Osteocyte (in vitro differentiated cells): ENCODE data around the gene PRUNE1. TPM values are rescaled to one million over a fixed set of nuclear protein-coding genes. Genes with fewer than 3 reads are reported as not detected.

Experiments
- DNase-seq: peaks from one replicate; pipeline ENCODE4 v3.0.0; 2021; ENCODE audit warnings: mixed read lengths; ENCODE audit not compliant: unreplicated experiment; ENCODE audit errors: extremely low spot score
- H3K27ac Mint-ChIP-seq: one replicate; pipeline ENCODE4 v1.8.0; 2021; ENCODE audit warnings: mild to moderate bottlenecking, mixed read lengths; ENCODE audit not compliant: unreplicated experiment
- H3K27me3 Mint-ChIP-seq: one replicate; pipeline ENCODE4 v1.8.0; 2021; ENCODE audit warnings: mixed read lengths; ENCODE audit not compliant: unreplicated experiment
- H3K36me3 Mint-ChIP-seq: one replicate; pipeline ENCODE4 v1.8.0; 2021; ENCODE audit warnings: mixed read lengths; ENCODE audit not compliant: unreplicated experiment
- H3K4me1 Mint-ChIP-seq: one replicate; pipeline ENCODE4 v1.8.0; 2021; ENCODE audit warnings: mixed read lengths; ENCODE audit not compliant: unreplicated experiment
- H3K4me3 Mint-ChIP-seq: one replicate; pipeline ENCODE4 v1.8.0; 2021; ENCODE audit warnings: mild to moderate bottlenecking, moderate library complexity, mixed read lengths; ENCODE audit not compliant: unreplicated experiment
- H3K9me3 Mint-ChIP-seq: one replicate; pipeline ENCODE4 v1.8.0; 2021; ENCODE audit warnings: mixed read lengths; ENCODE audit not compliant: unreplicated experiment
- total RNA-seq: library from RNA; stranded (reverse); gene quantifications from 2 replicates; pipeline ENCODE4 v1.2.1, GENCODE V29; 2021
- TF ChIP-seq, protein P1 (sequence below): fragments of 200-600 bp; sonication (generic); IDR thresholded peaks from 2 replicates; pipeline ENCODE4 v1.5.0; 2021; ENCODE audit warnings: antibody characterized with exemption, mild to moderate bottlenecking, moderate library complexity

Gene PRUNE1
- total RNA-seq, 1 donor from 2014 or later, result 18.2 TPM

DNA sequence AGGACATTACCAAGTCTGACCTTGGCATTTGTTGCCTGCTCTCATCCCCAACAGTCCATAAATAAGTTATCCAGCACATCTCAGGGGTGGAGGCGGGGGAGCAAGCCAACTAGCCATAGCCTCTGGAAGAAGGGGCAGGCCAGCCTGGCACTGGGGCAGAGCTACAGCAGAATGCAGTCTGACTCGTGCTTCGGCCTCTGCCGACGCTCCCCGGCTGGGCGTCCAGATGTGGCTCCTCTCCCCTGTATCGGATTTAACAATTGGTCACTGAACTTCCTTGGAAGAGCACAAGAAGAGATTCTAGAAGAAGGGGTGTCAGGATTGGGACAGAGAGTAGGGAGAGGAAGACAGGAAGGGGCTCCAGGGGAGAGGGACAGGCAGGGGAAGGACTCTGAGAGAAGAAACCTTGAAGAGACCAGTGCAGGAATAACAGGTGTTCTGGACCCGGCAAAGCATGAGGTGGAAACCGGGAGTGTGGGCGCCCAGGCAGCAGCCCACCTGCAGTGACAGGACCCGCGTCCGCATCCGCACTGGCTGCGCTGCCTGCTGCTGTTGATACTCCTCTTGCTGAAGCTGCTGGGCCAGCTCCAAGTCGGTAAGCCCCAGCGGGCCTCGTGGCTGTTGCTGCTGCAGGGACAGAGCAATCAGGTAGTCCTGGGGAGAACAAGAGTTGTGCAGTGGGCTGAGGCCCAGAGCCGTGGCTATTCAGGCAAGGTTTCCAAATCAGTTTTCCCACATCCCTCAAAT is 10.9 kb upstream of the PRUNE1 start:
- no peaks in the 10 kb centered on the region for H3K9me3 Mint-ChIP-seq
- no peak overlapping the region for H3K27ac Mint-ChIP-seq
- peaks cover 4% of the 10 kb centered on the region for H3K4me1 Mint-ChIP-seq
- no peak overlapping the region for H3K4me3 Mint-ChIP-seq
- DNase-seq, result no peak
- no peaks in the 10 kb centered on the region for H3K27me3 Mint-ChIP-seq
- TF ChIP-seq, protein P1, sequence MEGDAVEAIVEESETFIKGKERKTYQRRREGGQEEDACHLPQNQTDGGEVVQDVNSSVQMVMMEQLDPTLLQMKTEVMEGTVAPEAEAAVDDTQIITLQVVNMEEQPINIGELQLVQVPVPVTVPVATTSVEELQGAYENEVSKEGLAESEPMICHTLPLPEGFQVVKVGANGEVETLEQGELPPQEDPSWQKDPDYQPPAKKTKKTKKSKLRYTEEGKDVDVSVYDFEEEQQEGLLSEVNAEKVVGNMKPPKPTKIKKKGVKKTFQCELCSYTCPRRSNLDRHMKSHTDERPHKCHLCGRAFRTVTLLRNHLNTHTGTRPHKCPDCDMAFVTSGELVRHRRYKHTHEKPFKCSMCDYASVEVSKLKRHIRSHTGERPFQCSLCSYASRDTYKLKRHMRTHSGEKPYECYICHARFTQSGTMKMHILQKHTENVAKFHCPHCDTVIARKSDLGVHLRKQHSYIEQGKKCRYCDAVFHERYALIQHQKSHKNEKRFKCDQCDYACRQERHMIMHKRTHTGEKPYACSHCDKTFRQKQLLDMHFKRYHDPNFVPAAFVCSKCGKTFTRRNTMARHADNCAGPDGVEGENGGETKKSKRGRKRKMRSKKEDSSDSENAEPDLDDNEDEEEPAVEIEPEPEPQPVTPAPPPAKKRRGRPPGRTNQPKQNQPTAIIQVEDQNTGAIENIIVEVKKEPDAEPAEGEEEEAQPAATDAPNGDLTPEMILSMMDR, result no peak
- peaks cover 17% of the 10 kb centered on the region for H3K36me3 Mint-ChIP-seq

DNA sequence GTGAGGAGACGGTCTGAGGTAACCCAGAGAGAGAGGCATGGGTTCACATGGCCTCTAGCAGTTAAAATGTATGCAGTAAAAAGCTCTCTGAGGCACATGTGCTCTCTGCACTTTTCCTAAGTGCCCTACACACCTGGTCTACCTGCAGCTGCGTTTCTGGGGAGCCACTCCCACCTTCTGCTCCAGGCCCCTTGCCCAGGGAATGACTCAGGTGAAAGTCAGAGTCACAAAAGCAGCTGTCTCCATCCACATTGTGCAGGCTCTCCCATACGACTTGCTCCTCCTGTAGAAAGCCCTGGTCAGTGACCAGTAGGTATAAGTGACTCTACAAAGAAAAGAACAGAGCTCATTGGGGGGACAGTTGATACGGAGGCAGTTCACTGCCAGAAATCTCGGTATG is 10.3 kb upstream of the PRUNE1 start:
- no peaks in the 10 kb centered on the region for H3K9me3 Mint-ChIP-seq
- peaks cover 21% of the 10 kb centered on the region for H3K36me3 Mint-ChIP-seq
- no peaks in the 10 kb centered on the region for H3K27me3 Mint-ChIP-seq
- H3K27ac Mint-ChIP-seq, result no peak overlapping the region
- TF ChIP-seq, protein P1, result no peak
- DNase-seq, result no peak
- peaks cover 9% of the 10 kb centered on the region for H3K4me1 Mint-ChIP-seq
- no peak overlapping the region for H3K4me3 Mint-ChIP-seq

DNA sequence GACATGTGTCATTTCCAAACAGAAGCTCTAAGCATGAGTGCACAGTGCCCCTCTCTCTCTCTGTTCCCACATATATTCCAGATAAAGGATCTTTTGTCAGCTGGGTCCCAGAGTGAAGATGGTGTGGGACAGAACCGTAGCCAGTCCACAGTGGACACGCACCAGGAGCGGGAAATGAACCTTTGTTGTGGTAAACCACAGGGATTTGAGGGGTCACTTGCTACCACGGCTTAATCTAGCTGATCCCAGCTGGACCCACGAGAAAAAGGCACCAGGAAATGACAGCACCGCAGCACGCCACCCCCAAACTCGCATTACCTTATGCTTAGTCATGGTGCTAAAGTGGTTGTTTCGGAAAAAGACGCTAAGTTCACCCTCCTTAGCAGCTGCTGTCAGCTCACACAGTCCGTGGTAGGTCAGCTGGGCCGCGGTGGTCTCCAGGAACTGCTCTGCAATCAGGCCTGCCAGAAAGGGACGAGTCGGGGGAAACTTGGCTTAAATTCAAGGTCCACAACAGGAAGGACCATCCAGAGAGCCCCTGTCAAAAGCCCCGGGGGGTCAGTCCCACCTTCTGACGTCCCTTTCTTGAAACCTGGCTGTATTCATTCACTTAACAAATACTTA is 9.1 kb upstream of the PRUNE1 start:
- H3K9me3 Mint-ChIP-seq, result no peaks in the 10 kb centered on the region
- no peak overlapping the region for H3K4me3 Mint-ChIP-seq
- DNase-seq, result no peak
- H3K4me1 Mint-ChIP-seq, result peaks cover 14% of the 10 kb centered on the region
- H3K27ac Mint-ChIP-seq, result no peak overlapping the region
- TF ChIP-seq, protein P1, result no peak
- peaks cover 21% of the 10 kb centered on the region for H3K36me3 Mint-ChIP-seq
- no peaks in the 10 kb centered on the region for H3K27me3 Mint-ChIP-seq

GRCh38 chr1:150999926-151000325 is 8.3 kb upstream of the PRUNE1 start:
- Mint-ChIP-seq H3K9me3 (no peaks in the 10 kb centered on the region), H3K36me3 (peaks cover 21% of the 10 kb centered on the region), H3K27me3 (no peaks in the 10 kb centered on the region), H3K4me1 (peaks cover 20% of the 10 kb centered on the region), H3K27ac (no peak overlapping the region), H3K4me3 (no peak overlapping the region)
- TF ChIP-seq, protein P1, result no peak
- DNase-seq, result no peak

GRCh38 chr1:151000408-151000807 is 7.8 kb upstream of the PRUNE1 start:
- H3K27ac Mint-ChIP-seq, result no peak overlapping the region
- DNase-seq, result no peak
- peaks cover 24% of the 10 kb centered on the region for H3K4me1 Mint-ChIP-seq
- TF ChIP-seq, protein P1, result no peak
- no peak overlapping the region for H3K4me3 Mint-ChIP-seq
- peaks cover 21% of the 10 kb centered on the region for H3K36me3 Mint-ChIP-seq
- no peaks in the 10 kb centered on the region for H3K27me3 Mint-ChIP-seq
- no peaks in the 10 kb centered on the region for H3K9me3 Mint-ChIP-seq
